ENCODE measurements around the gene TLCD5.

Gene TLCD5

DNA sequence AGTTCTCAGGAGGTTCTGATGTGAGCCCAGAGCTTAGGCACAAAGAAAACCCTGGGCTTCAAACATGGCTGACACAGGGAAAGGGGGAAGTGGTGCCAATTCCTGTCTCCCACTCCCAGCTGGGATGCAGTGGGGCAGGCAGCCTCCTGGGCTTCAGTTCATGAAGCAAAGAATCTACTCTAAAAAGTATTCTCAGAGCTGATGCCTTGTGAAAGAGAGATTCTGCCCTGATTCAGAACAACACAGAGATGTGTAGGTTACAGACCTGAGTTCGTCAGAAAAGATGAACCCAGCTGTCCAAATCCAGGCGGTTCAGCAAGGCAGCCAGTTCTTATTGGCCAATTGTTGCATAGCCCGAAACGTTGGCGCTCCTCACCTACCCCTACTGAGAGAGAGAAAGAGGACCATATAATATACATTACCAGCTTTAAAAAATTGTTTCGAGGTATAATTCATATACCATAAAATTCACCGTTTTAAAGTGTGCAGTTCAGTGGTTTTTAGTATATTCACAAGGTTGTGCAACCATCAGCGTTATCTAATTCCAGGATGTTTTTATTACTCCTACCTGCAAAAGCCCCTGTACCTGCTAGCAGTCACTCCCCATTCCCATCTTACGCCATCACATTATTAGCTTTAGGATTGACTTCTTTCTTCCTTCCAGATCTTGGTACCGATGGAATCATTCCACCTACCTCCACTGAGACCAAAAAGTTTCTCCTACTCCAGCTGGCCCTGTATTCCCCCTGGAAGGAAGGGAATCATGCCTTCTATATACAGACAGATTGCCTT, 7.2 kb upstream of the TLCD5 start:
- TF ChIP-seq CTCF (conservative IDR thresholded peaks at IDR 0.05; ENCODE audit: low read length): no peak
- DNase-seq (ENCODE audit: low read depth): no peak
- H3K4me3 ChIP-seq (ENCODE audit: low read length): no peak overlapping the region

DNA sequence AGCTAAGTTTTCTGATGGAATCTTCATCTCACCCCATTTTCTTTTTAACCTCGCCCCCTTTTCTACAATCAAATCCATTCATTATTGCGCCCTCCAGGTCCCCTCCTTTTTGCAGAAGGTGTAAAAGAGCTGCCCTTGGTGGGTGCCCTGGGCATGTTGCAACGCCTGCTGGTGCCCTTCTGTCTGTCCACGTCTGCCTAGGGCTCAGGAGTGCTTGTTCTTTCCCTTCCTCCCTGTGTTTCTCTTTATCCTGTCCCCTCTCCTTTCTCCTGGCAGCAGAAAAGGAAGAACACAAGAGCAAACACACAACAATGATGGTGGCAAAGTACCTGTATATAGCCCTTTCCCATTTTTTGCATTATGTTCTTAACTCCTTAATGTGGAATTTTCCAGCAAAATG, 6.2 kb upstream of the TLCD5 start:
- no peak for TF ChIP-seq CTCF (conservative IDR thresholded peaks at IDR 0.05; ENCODE audit: low read length)
- no peak for DNase-seq (ENCODE audit: low read depth)
- H3K4me3 ChIP-seq (ENCODE audit: low read length): no peak overlapping the region

DNA sequence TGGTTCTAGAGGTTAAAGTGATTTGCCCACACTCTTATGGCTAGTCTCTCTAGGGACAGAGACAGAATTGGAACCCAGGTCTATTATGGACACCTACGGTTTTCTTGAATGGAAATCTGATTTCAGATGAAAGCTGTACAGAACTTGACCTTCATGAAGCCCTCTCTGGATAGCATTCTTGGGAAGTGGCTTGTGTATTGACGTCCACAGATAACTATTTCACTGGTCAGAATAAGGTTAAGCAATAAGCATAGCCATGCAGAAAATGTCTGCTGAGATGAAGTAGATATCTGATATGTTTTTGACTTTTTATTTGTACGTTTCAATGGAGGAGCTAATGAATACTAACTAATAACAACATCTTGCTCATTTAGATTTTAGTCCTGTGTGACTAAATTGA, 1.1 kb downstream of the TLCD5 start:
- TF ChIP-seq CTCF (conservative IDR thresholded peaks at IDR 0.05; ENCODE audit: low read length): no peak
- DNase-seq (ENCODE audit: low read depth): peak; percentile 72
- H3K4me3 ChIP-seq (ENCODE audit: low read length): peak overlapping the region; percentile 62

DNA sequence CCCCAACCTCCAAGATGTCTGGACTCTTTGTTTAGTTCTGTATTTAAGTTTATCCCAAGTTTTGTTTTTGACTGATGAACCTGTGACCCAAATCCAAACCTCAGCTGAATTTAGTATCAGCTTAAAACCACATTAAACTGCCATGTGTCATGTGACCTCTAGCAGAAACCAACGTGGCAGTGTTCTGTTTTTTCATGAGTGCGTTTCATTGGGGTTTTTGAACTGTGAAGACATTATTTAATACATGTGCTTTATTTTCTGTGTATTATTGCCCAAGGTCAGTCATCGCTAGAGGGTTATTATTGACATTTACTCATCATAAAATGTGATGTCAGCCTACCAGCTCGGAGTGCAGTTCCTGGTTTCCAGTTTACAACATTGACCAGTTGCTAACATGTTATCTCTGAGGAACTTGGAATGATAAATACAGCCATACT, 1.8 kb downstream of the TLCD5 start:
- TF ChIP-seq CTCF (conservative IDR thresholded peaks at IDR 0.05; ENCODE audit: low read length): no peak
- H3K4me3 ChIP-seq (ENCODE audit: low read length): no peak overlapping the region
- DNase-seq (ENCODE audit: low read depth): no peak

DNA sequence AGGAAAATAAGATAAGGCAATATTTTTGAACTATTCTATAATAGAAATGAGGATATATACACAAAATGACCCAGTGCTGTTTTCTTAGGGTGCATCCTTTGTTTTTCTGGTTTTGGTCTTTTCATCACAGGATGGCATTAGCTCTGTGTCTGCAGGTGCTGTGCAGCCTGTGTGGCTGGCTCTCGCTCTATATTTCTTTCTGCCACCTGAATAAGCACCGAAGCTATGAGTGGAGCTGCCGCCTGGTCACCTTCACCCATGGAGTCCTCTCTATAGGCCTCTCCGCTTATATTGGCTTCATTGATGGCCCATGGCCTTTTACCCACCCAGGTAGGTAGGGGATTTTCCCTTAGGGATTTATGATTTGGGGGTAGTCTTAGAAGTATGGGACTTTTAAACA, 2.2 kb downstream of the TLCD5 start:
- H3K4me3 ChIP-seq (ENCODE audit: low read length): no peak overlapping the region
- TF ChIP-seq CTCF (conservative IDR thresholded peaks at IDR 0.05; ENCODE audit: low read length): no peak
- no peak for DNase-seq (ENCODE audit: low read depth)

DNA sequence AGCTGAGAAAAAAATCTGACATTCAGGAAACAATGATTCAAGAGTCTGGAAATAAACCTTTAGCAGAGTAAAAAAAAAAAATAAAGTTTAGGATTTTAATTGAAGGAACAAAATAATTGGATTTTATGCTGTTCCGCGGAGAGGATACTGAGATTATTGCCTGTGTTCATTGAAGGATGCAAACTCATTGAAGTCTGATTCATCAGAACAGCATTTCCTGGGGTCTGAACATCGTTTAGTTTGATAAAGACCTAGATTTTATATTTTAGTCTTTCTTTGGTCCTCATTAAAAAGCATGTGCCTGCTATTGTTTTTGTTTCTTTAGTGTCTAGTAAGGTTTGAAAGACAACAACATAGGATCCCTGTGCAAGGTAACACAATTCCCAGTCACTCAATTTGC, 4.5 kb downstream of the TLCD5 start:
- DNase-seq (ENCODE audit: low read depth): no peak
- no peak for TF ChIP-seq CTCF (conservative IDR thresholded peaks at IDR 0.05; ENCODE audit: low read length)
- H3K4me3 ChIP-seq (ENCODE audit: low read length): no peak overlapping the region

GRCh38 chr11:120330045-120330444, 4.9 kb downstream of the TLCD5 start:
- H3K4me3 ChIP-seq (ENCODE audit: low read length): no peak overlapping the region
- DNase-seq (ENCODE audit: low read depth): no peak
- no peak for TF ChIP-seq CTCF (conservative IDR thresholded peaks at IDR 0.05; ENCODE audit: low read length)
